HEK293T (cell line): Measurements from ENCODE around the gene TTC22.

Experiments used
- CTCF ChIA-PET: fragments of 350-600 bp; formaldehyde crosslinking; extraction: SDS; loops from one replicate; lab custom pipeline; 2021; ENCODE audit warnings: antibody characterized with exemption, inconsistent platforms; lab: Yijun Ruan, JAX
- POLR2A ChIA-PET: fragments of 350-600 bp; formaldehyde crosslinking; extraction: SDS; loops from one replicate; lab custom pipeline; 2020; ENCODE audit warnings: antibody characterized with exemption, inconsistent platforms; lab: Yijun Ruan, JAX
- DNase-seq: peaks from one replicate; pipeline ENCODE4 v3.0.0; 2012; ENCODE audit warnings: mixed read lengths; ENCODE audit errors: extremely low spot score
- ARNT ChIP-seq: fragments of 450-650 bp; IDR thresholded peaks from 2 replicates; pipeline ENCODE4 v1.6.1; 2017; ENCODE audit warnings: mild to moderate bottlenecking
- BHLHE40 ChIP-seq: fragments of 450-650 bp; IDR thresholded peaks from 2 replicates; pipeline ENCODE4 v1.6.1; 2016; ENCODE audit warnings: mild to moderate bottlenecking, moderate library complexity, borderline replicate concordance
- CTBP1 ChIP-seq: fragments of 450-650 bp; IDR thresholded peaks from 2 replicates; pipeline ENCODE4 v1.6.1; 2016; ENCODE audit warnings: borderline replicate concordance
- ELF4 ChIP-seq: fragments of 450-650 bp; IDR thresholded peaks from 2 replicates; pipeline ENCODE4 v1.6.1; 2017; ENCODE audit warnings: antibody characterized with exemption
- FOXA1 ChIP-seq: fragments of 450-650 bp; IDR thresholded peaks from 2 replicates; pipeline ENCODE4 v1.6.1; 2016; ENCODE audit warnings: mild to moderate bottlenecking
- FOXK2 ChIP-seq: fragments of 450-650 bp; IDR thresholded peaks from 2 replicates; pipeline ENCODE4 v1.6.1; 2016; ENCODE audit warnings: mild to moderate bottlenecking
- FOXM1 ChIP-seq: fragments of 450-650 bp; IDR thresholded peaks from 2 replicates; pipeline ENCODE4 v1.6.1; 2017; ENCODE audit warnings: mild to moderate bottlenecking, borderline replicate concordance
- HDGF ChIP-seq: fragments of 450-650 bp; IDR thresholded peaks from 2 replicates; pipeline ENCODE4 v1.6.1; 2017; ENCODE audit warnings: antibody characterized with exemption, borderline replicate concordance
- L3MBTL2 ChIP-seq: fragments of 450-650 bp; conservative IDR thresholded peaks from 2 replicates; pipeline ENCODE4 v1.6.1; 2016; ENCODE audit warnings: mild to moderate bottlenecking
- LEF1 ChIP-seq: fragments of 450-650 bp; IDR thresholded peaks from 2 replicates; pipeline ENCODE4 v1.6.1; 2017; ENCODE audit warnings: mild to moderate bottlenecking, borderline replicate concordance
- NFRKB ChIP-seq: fragments of 450-650 bp; IDR thresholded peaks from 2 replicates; pipeline ENCODE4 v1.6.1; 2016; ENCODE audit warnings: mild to moderate bottlenecking, moderate library complexity
- PKNOX1 ChIP-seq: fragments of 450-650 bp; IDR thresholded peaks from 2 replicates; pipeline ENCODE4 v1.6.1; 2016
- SP1 ChIP-seq: fragments of 450-650 bp; IDR thresholded peaks from 2 replicates; pipeline ENCODE4 v1.6.1; 2017
- SUZ12 ChIP-seq: fragments of 450-650 bp; IDR thresholded peaks from 2 replicates; pipeline ENCODE4 v1.6.1; 2016; ENCODE audit warnings: mild to moderate bottlenecking
- TARDBP ChIP-seq: fragments of 450-650 bp; IDR thresholded peaks from 2 replicates; pipeline ENCODE4 v1.6.1; 2016
- ZNF384 ChIP-seq: fragments of 450-650 bp; IDR thresholded peaks from 2 replicates; pipeline ENCODE4 v1.6.1; 2016

TTC22 gene

GRCh38 chr1:54838565-54839180, 37.5 kb upstream of the TTC22 start:
- no peak for DNase-seq
- POLR2A ChIA-PET = no interaction called here
- no peak for TF ChIP-seq SP1
- TF ChIP-seq SUZ12 = no peak
- no peak for TF ChIP-seq TARDBP
- no peak for TF ChIP-seq NFRKB
- TF ChIP-seq FOXM1 = no peak
- no peak for TF ChIP-seq CTBP1
- no peak for TF ChIP-seq ARNT
- TF ChIP-seq LEF1 = no peak
- TF ChIP-seq ELF4 = no peak
- no peak for TF ChIP-seq BHLHE40
- no peak for TF ChIP-seq FOXK2
- no peak for TF ChIP-seq PKNOX1
- TF ChIP-seq L3MBTL2 = no peak
- no peak for TF ChIP-seq ZNF384
- TF ChIP-seq FOXA1 = no peak
- TF ChIP-seq HDGF = no peak
- CTCF ChIA-PET = no interaction called here

- ChIA-PET CTCF (no interaction called here), POLR2A (no interaction called here)
- DNase-seq = no peak
- TF ChIP-seq CTBP1 = no peak
- TF ChIP-seq FOXK2 = no peak
- no peak for TF ChIP-seq ZNF384
- no peak for TF ChIP-seq L3MBTL2
- no peak for TF ChIP-seq ELF4
- no peak for TF ChIP-seq ARNT
- TF ChIP-seq LEF1 = no peak
These were observed 36.1 kb upstream of the TTC22 start for GRCh38 chr1:54837002-54837853.

- ChIA-PET CTCF (no interaction called here), POLR2A (no interaction called here)
- no peak for DNase-seq
- no peak for TF ChIP-seq FOXA1
- TF ChIP-seq FOXK2 = no peak
- TF ChIP-seq L3MBTL2 = no peak
- TF ChIP-seq ELF4 = no peak
- TF ChIP-seq SP1 = no peak
- no peak for TF ChIP-seq NFRKB
- TF ChIP-seq SUZ12 = no peak
- no peak for TF ChIP-seq ZNF384
- TF ChIP-seq HDGF = no peak
- TF ChIP-seq FOXM1 = no peak
- no peak for TF ChIP-seq ARNT
- TF ChIP-seq BHLHE40 = no peak
- TF ChIP-seq TARDBP = no peak
- no peak for TF ChIP-seq PKNOX1
- no peak for TF ChIP-seq CTBP1
- TF ChIP-seq LEF1 = no peak
These were observed 35.5 kb upstream of the TTC22 start for GRCh38 chr1:54836594-54836993.

- DNase-seq = no peak
- ChIA-PET POLR2A (no interaction called here), CTCF (no interaction called here)
- TF ChIP-seq BHLHE40 = no peak
- no peak for TF ChIP-seq FOXA1
- TF ChIP-seq ELF4 = no peak
These were observed 34.8 kb upstream of the TTC22 start for GRCh38 chr1:54835970-54836369.

- CTCF ChIA-PET = interaction anchor here (0.6 kb wide), 1 partner anchor 935 kb away, joined by 3 read pairs; no protein-coding TSS in a partner anchor
- DNase-seq = no peak
- TF ChIP-seq ELF4 (no peak), FOXA1 (no peak), L3MBTL2 (no peak), TARDBP (no peak), ZNF384 (no peak), SP1 (no peak), PKNOX1 (no peak), CTBP1 (no peak), FOXK2 (no peak), FOXM1 (no peak), LEF1 (no peak), ARNT (no peak), NFRKB (no peak), HDGF (no peak)
- POLR2A ChIA-PET = no interaction called here
These were observed 34.2 kb upstream of the TTC22 start for GRCh38 chr1:54835131-54835898.
